GM23338 (cell line): ENCODE data around the gene MRPS6. TPM values are rescaled to one million over a fixed set of nuclear protein-coding genes. Genes with fewer than 3 reads are reported as not detected.

ENCODE experiments used
- ATAC-seq: fragments of 200-7000 bp; cut with Tn5 transposase; 3 replicates; pipeline ENCODE4 v1.9.1; 2020
- DNase-seq: peaks from one replicate; pipeline ENCODE4 v3.0.0-alpha.2; 2015; ENCODE audit warnings: low spot score
- H2AFZ ChIP-seq: fragments of 200-600 bp; sonication (generic); 2 replicates; pipeline ENCODE4 v1.8.0; 2016; ENCODE audit warnings: antibody characterized with exemption, mild to moderate bottlenecking, moderate library complexity
- H3F3A ChIP-seq: fragments of 200-600 bp; sonication (generic); replicated peaks from 2 replicates; pipeline ENCODE4 v1.8.0; 2017; ENCODE audit warnings: antibody characterized with exemption, mixed run types, low read depth
- H3K27ac ChIP-seq: fragments of 200-600 bp; sonication (generic); 2 replicates; pipeline ENCODE4 v1.6.1; 2016; ENCODE audit warnings: low read depth
- H3K27me3 ChIP-seq: fragments of 200-600 bp; sonication (generic); 2 replicates; pipeline ENCODE4 v1.8.0; 2016; ENCODE audit warnings: mild to moderate bottlenecking, mixed run types, moderate library complexity; ENCODE audit not compliant: insufficient read depth
- H3K36me3 ChIP-seq: fragments of 200-600 bp; sonication (generic); 2 replicates; pipeline ENCODE4 v1.8.0; 2016; ENCODE audit warnings: mild to moderate bottlenecking; ENCODE audit not compliant: insufficient read depth
- H3K4me1 ChIP-seq: fragments of 200-600 bp; sonication (generic); 2 replicates; pipeline ENCODE4 v1.8.0; 2016; ENCODE audit warnings: mild to moderate bottlenecking, moderate library complexity; ENCODE audit not compliant: insufficient read depth
- H3K4me2 ChIP-seq: fragments of 200-600 bp; sonication (generic); 2 replicates; pipeline ENCODE4 v1.7.1; 2017; ENCODE audit warnings: mixed run types
- H3K4me3 ChIP-seq: fragments of 200-600 bp; sonication (generic); 2 replicates; pipeline ENCODE4 v1.6.1; 2016; ENCODE audit warnings: mixed run types
- H3K79me2 ChIP-seq: fragments of 200-600 bp; sonication (generic); replicated peaks from 2 replicates; pipeline ENCODE4 v1.8.0; 2017; ENCODE audit warnings: mild to moderate bottlenecking; ENCODE audit not compliant: insufficient read depth
- H3K9me2 ChIP-seq: fragments of 200-600 bp; sonication (generic); 2 replicates; pipeline ENCODE4 v1.8.0; 2017; ENCODE audit not compliant: insufficient read depth
- H4K20me1 ChIP-seq: fragments of 200-600 bp; sonication (generic); replicated peaks from 2 replicates; pipeline ENCODE4 v1.8.0; 2017; ENCODE audit warnings: mild to moderate bottlenecking; ENCODE audit not compliant: insufficient read depth
- H3K27ac Mint-ChIP-seq: 2 replicates; pipeline ENCODE4 v1.8.0; 2020; ENCODE audit warnings: inconsistent platforms, mild to moderate bottlenecking, moderate library complexity, mixed read lengths
- H3K27me3 Mint-ChIP-seq: 3 replicates; pipeline ENCODE4 v1.8.0; 2022; ENCODE audit warnings: low read depth, mild to moderate bottlenecking, moderate library complexity, mixed read lengths, inconsistent platforms; ENCODE audit not compliant: insufficient read depth, poor library complexity
- H3K36me3 Mint-ChIP-seq: 3 replicates; pipeline ENCODE4 v1.8.0; 2021; ENCODE audit warnings: low read depth, mild to moderate bottlenecking, inconsistent platforms, moderate library complexity, mixed read lengths
- H3K4me1 Mint-ChIP-seq: 3 replicates; pipeline ENCODE4 v1.8.0; 2020; ENCODE audit warnings: mild to moderate bottlenecking, inconsistent platforms, mixed read lengths
- H3K4me3 Mint-ChIP-seq: 3 replicates; pipeline ENCODE4 v1.8.0; 2021; ENCODE audit warnings: moderate library complexity, mild to moderate bottlenecking, inconsistent platforms, mixed read lengths
- H3K9me3 Mint-ChIP-seq: 3 replicates; pipeline ENCODE4 v1.8.0; 2020; ENCODE audit warnings: moderate library complexity, mild to moderate bottlenecking, inconsistent platforms, mixed read lengths
- CTCF ChIP-seq, 2 experiments: fragments of 200-600 bp in 1 of 2; sonication (generic) in 1 of 2; conservative IDR thresholded peaks; 2 replicates each; pipeline versions ENCODE4 v1.5.1 to v1.6.1; 2016 to 2017; ENCODE audit warnings: antibody characterized with exemption in 2 of 2, low read depth in 2 of 2, mild to moderate bottlenecking in 2 of 2, moderate library complexity in 1 of 2
- ETS1 ChIP-seq: IDR thresholded peaks from 2 replicates; pipeline ENCODE4 v1.6.1; 2016; ENCODE audit warnings: antibody characterized with exemption
- EZH2phosphoT487 ChIP-seq: fragments of 200-600 bp; sonication (generic); IDR thresholded peaks from one replicate; pipeline ENCODE4 v1.8.1; 2018; ENCODE audit warnings: antibody characterized with exemption; ENCODE audit not compliant: unreplicated experiment
- NANOG ChIP-seq: IDR thresholded peaks from 2 replicates; pipeline ENCODE4 v1.6.1; 2016; ENCODE audit warnings: antibody characterized with exemption, borderline replicate concordance
- POLR2AphosphoS5 ChIP-seq: IDR thresholded peaks from 2 replicates; pipeline ENCODE4 v1.6.1; 2016; ENCODE audit warnings: antibody characterized with exemption, low read depth
- ZNF114 ChIP-seq: fragments of 250-450 bp; sonication (Bioruptor Pico); IDR thresholded peaks from 2 replicates; pipeline ENCODE4 v1.5.0; 2020; ENCODE audit warnings: mild to moderate bottlenecking, moderate library complexity
- ZNF331 ChIP-seq: fragments of 250-450 bp; sonication (Bioruptor Pico); IDR thresholded peaks from 2 replicates; pipeline ENCODE4 v1.5.0; 2020; ENCODE audit warnings: low read depth, mild to moderate bottlenecking, moderate library complexity
- polyA plus RNA-seq: library from polyadenylated mRNA; unstranded; fragments of >200 nt; fragmentation: Nextera tagmentation; extraction: Ambion mirVana; gene quantifications from 2 replicates; pipeline ENCODE4 v1.2.1, GENCODE V29; 2016
- total RNA-seq: library from RNA; depleted of rRNA; stranded (reverse); fragments of >200 nt; shearing (Covaris generic); gene quantifications from 2 replicates; pipeline ENCODE4 v1.2.3, GENCODE V29; 2014

Gene MRPS6
- total and polyA plus RNA-seq, 2 experiments from 2014 or later, result 80.5 to 242 TPM

GRCh38 chr21:34183331-34183928, 110.1 kb downstream of the MRPS6 start:
- H4K20me1 ChIP-seq, result no peaks in the 10 kb centered on the region
- Mint-ChIP-seq H3K27me3 (peaks cover 8% of the 10 kb centered on the region), H3K4me1 (peaks cover 30% of the 10 kb centered on the region), H3K4me3 (no peak overlapping the region), H3K27ac (no peak overlapping the region), H3K36me3 (0 out of 3 replicates have a peak, but pooled peaks cover 4% of the 10 kb centered on the region), H3K9me3 (no peaks in the 10 kb centered on the region)
- peaks cover 7% of the 10 kb centered on the region; the same call in 1 of the 2 replicates for H3K9me2 ChIP-seq
- H3K27ac ChIP-seq, result no peak overlapping the region
- peaks cover 29% of the 10 kb centered on the region for H3K4me1 ChIP-seq
- ATAC-seq (no peak), DNase-seq (no peak)
- H2AFZ ChIP-seq, result no peak overlapping the region
- H3K36me3 ChIP-seq, result no peaks in the 10 kb centered on the region
- no peaks in the 10 kb centered on the region for H3K79me2 ChIP-seq
- no peak overlapping the region for H3K4me3 ChIP-seq
- H3F3A ChIP-seq, result 0 out of 2 replicates have a peak, but pooled peaks cover 3% of the 10 kb centered on the region
- peaks cover 23% of the 10 kb centered on the region for H3K27me3 ChIP-seq
- TF ChIP-seq POLR2AphosphoS5 (no peak), NANOG (no peak)
- H3K4me2 ChIP-seq, result no peak overlapping the region

DNA sequence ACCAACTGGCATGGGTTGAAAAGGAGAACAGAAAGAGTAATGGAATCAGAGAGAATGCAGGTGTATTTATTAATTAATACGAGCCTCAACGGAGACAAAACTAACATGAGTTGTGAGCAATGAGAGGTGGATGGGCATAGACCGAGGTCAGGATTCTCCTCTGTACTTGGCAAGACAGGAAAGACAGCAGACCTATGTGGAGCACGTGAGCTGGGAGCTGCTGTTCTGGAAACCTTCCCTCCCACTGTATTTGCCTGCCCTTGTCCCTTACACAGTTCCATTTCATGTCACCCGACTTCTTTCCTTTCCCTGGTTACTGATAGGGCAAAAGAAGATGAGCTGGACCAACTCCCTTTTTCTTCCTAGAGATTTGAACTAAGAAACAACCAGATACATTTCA, 110.9 kb downstream of the MRPS6 start:
- Histone ChIP-seq H3K4me2 (no peak overlapping the region), H3K27me3 (peaks cover 18% of the 10 kb centered on the region; the same call in 1 of the 2 replicates), H3K27ac (no peak overlapping the region), H3K4me1 (peaks cover 22% of the 10 kb centered on the region), H3K4me3 (no peak overlapping the region), H3K79me2 (no peaks in the 10 kb centered on the region), H3K36me3 (no peaks in the 10 kb centered on the region), H3K9me2 (peaks cover 7% of the 10 kb centered on the region; the same call in 1 of the 2 replicates), H2AFZ (no peak overlapping the region), H4K20me1 (no peaks in the 10 kb centered on the region), H3F3A (0 out of 2 replicates have a peak, but pooled peaks cover 3% of the 10 kb centered on the region)
- Mint-ChIP-seq H3K9me3 (no peaks in the 10 kb centered on the region), H3K27ac (no peak overlapping the region), H3K36me3 (peaks cover 8% of the 10 kb centered on the region; the same call in 2 of the 3 replicates), H3K4me3 (no peak overlapping the region), H3K27me3 (peaks cover 3% of the 10 kb centered on the region), H3K4me1 (peaks cover 22% of the 10 kb centered on the region)
- DNase-seq, result no peak
- no peak for TF ChIP-seq ZNF331 (CRISPR knock-in tag)
- no peak for TF ChIP-seq CTCF (conservative IDR thresholded peaks at IDR 0.05; ENCODE audit: low read depth in 2 of 2)
- no peak for TF ChIP-seq POLR2AphosphoS5
- no peak for TF ChIP-seq ZNF114 (CRISPR knock-in tag)
- TF ChIP-seq EZH2phosphoT487, result no peak
- no peak for TF ChIP-seq NANOG
- ATAC-seq, result no peak

GRCh38 chr21:34185026-34185750, 111.8 kb downstream of the MRPS6 start:
- Mint-ChIP-seq H3K27ac (no peak overlapping the region), H3K4me1 (peaks cover 17% of the 10 kb centered on the region)
- H3K4me2 ChIP-seq, result no peak overlapping the region
- no peak for TF ChIP-seq ETS1

More at GRCh38 chr21:34185026-34185750, 111.8 kb downstream of the MRPS6 start:
- no peak for DNase-seq
- Histone ChIP-seq H3K79me2 (no peaks in the 10 kb centered on the region), H3K4me1 (peaks cover 16% of the 10 kb centered on the region), H3K27ac (no peak overlapping the region), H3K36me3 (no peaks in the 10 kb centered on the region), H3F3A (0 out of 2 replicates have a peak, but pooled peaks cover 3% of the 10 kb centered on the region), H3K9me2 (peaks cover 7% of the 10 kb centered on the region; the same call in 1 of the 2 replicates), H3K27me3 (peaks cover 14% of the 10 kb centered on the region; the same call in 1 of the 2 replicates), H3K4me3 (no peak overlapping the region), H2AFZ (no peak overlapping the region), H4K20me1 (no peaks in the 10 kb centered on the region)
- ATAC-seq, result no peak
- H3K36me3 Mint-ChIP-seq, result peaks cover 13% of the 10 kb centered on the region; the same call in 2 of the 3 replicates
- no peaks in the 10 kb centered on the region for H3K9me3 Mint-ChIP-seq
- H3K27me3 Mint-ChIP-seq, result peaks cover 3% of the 10 kb centered on the region
- H3K4me3 Mint-ChIP-seq, result no peak overlapping the region
